RWPE2 (cell line): ENCODE results near the gene FKBP2.

ENCODE experiments used
- ATAC-seq: fragments of 200-7000 bp; cut with Tn5 transposase; 3 replicates; pipeline ENCODE4 v1.9.1; 2021; ENCODE audit warnings: low read depth
- DNase-seq: peaks from one replicate; pipeline ENCODE4 v3.0.0-alpha.2; 2020; ENCODE audit warnings: low spot score
- H3K27ac ChIP-seq: fragments of 450-650 bp; 2 replicates; pipeline ENCODE4 v1.5.1; 2017; ENCODE audit warnings: mild to moderate bottlenecking; ENCODE audit not compliant: poor library complexity, severe bottlenecking
- H3K27me3 ChIP-seq: fragments of 250-450 bp; sonication (Bioruptor Pico); 2 replicates; pipeline ENCODE4 v1.5.1; 2021; ENCODE audit warnings: mild to moderate bottlenecking, moderate library complexity; ENCODE audit not compliant: insufficient read depth, poor library complexity, severe bottlenecking
- H3K36me3 ChIP-seq: fragments of 250-450 bp; sonication (Bioruptor Pico); 2 replicates; pipeline ENCODE4 v1.5.1; 2020; ENCODE audit warnings: low read depth, mild to moderate bottlenecking, moderate library complexity
- H3K4me1 ChIP-seq: fragments of 250-450 bp; sonication (Bioruptor Pico); 2 replicates; pipeline ENCODE4 v1.5.1; 2021; ENCODE audit warnings: mild to moderate bottlenecking, moderate library complexity; ENCODE audit not compliant: insufficient read depth, poor library complexity, severe bottlenecking
- H3K4me3 ChIP-seq: fragments of 250-450 bp; sonication (Bioruptor Pico); 2 replicates; pipeline ENCODE4 v1.5.1; 2021; ENCODE audit warnings: mild to moderate bottlenecking, moderate library complexity; ENCODE audit not compliant: severe bottlenecking
- H3K9me3 ChIP-seq: fragments of 250-450 bp; sonication (Bioruptor Pico); 2 replicates; pipeline ENCODE4 v1.5.1; 2021; ENCODE audit warnings: mild to moderate bottlenecking, moderate library complexity; ENCODE audit not compliant: severe bottlenecking
- TF ChIP-seq, protein P1 (sequence below): fragments of 450-650 bp; IDR thresholded peaks from one replicate; pipeline ENCODE4 v1.5.1; 2017; ENCODE audit warnings: mild to moderate bottlenecking, moderate library complexity; ENCODE audit not compliant: poor library complexity, severe bottlenecking

Gene FKBP2

GRCh38 chr11:64232967-64233315, 8.0 kb upstream of the FKBP2 start:
- ATAC-seq (no peak), DNase-seq (no peak)
- H3K4me1 ChIP-seq: no peaks in the 10 kb centered on the region

GRCh38 chr11:64233913-64234586, 6.8 kb upstream of the FKBP2 start, which contains the start of gene VEGFB:
Gene VEGFB, plus strand, starts transcription at chr11:64234584. Its CDS starts 250 bp downstream, at chr11:64234834.
- DNase-seq: no peak
- Histone ChIP-seq H3K4me1 (no peaks in the 10 kb centered on the region), H3K9me3 (no peaks in the 10 kb centered on the region), H3K4me3 (peak within 1 kb of the TSS; percentile 54), H3K36me3 (peaks cover 15% of the 10 kb centered on the region), H3K27ac (peak within 1 kb of the TSS; percentile 56), H3K27me3 (no peaks in the 10 kb centered on the region)
- TF ChIP-seq, protein P1, sequence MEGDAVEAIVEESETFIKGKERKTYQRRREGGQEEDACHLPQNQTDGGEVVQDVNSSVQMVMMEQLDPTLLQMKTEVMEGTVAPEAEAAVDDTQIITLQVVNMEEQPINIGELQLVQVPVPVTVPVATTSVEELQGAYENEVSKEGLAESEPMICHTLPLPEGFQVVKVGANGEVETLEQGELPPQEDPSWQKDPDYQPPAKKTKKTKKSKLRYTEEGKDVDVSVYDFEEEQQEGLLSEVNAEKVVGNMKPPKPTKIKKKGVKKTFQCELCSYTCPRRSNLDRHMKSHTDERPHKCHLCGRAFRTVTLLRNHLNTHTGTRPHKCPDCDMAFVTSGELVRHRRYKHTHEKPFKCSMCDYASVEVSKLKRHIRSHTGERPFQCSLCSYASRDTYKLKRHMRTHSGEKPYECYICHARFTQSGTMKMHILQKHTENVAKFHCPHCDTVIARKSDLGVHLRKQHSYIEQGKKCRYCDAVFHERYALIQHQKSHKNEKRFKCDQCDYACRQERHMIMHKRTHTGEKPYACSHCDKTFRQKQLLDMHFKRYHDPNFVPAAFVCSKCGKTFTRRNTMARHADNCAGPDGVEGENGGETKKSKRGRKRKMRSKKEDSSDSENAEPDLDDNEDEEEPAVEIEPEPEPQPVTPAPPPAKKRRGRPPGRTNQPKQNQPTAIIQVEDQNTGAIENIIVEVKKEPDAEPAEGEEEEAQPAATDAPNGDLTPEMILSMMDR: no peak
- peak; percentile 49 for ATAC-seq

More at GRCh38 chr11:64232967-64233315, 8.0 kb upstream of the FKBP2 start:
- TF ChIP-seq, protein P1: no peak
- H3K4me3 ChIP-seq: no peak overlapping the region
- no peaks in the 10 kb centered on the region for H3K9me3 ChIP-seq
- H3K27me3 ChIP-seq: no peaks in the 10 kb centered on the region
- peaks cover 7% of the 10 kb centered on the region; the same call in 1 of the 2 replicates for H3K36me3 ChIP-seq
- peak overlapping the region; percentile 56 for H3K27ac ChIP-seq

- peak overlapping the region; percentile 54 for H3K4me3 ChIP-seq
- ATAC-seq (peak; percentile 35; the same call in 2 of the 3 replicates), DNase-seq (no peak)
- peaks cover 4% of the 10 kb centered on the region for H3K4me1 ChIP-seq
- TF ChIP-seq, protein P1: no peak
- no peaks in the 10 kb centered on the region for H3K9me3 ChIP-seq
- H3K27ac ChIP-seq: peak overlapping the region; percentile 56
- H3K36me3 ChIP-seq: peaks cover 15% of the 10 kb centered on the region
- no peaks in the 10 kb centered on the region for H3K27me3 ChIP-seq
Observed at GRCh38 chr11:64234647-64235379, 6.1 kb upstream of the FKBP2 start.

GRCh38 chr11:64235437-64236161, 5.3 kb upstream of the FKBP2 start:
- Histone ChIP-seq H3K4me3 (peak overlapping the region; percentile 54), H3K27ac (peak overlapping the region; percentile 56), H3K27me3 (no peaks in the 10 kb centered on the region), H3K4me1 (peaks cover 8% of the 10 kb centered on the region), H3K9me3 (no peaks in the 10 kb centered on the region), H3K36me3 (peaks cover 15% of the 10 kb centered on the region)
- TF ChIP-seq, protein P1: no peak
- peak; percentile 69 for DNase-seq
- no peak for ATAC-seq
